Loucy (cell line): Measurements from ENCODE around the gene SMAD7.

ENCODE experiments used
- CTCF ChIP-seq: fragments of 200-600 bp; sonication (generic); conservative IDR thresholded peaks from 2 replicates; pipeline ENCODE4 v1.5.1; 2014; ENCODE audit warnings: mild to moderate bottlenecking, antibody characterized with exemption, low read length
- EZH2phosphoT487 ChIP-seq: fragments of 200-600 bp; IDR thresholded peaks from 2 replicates; pipeline ENCODE4 v1.6.1; 2018; ENCODE audit warnings: antibody characterized with exemption, mild to moderate bottlenecking, moderate library complexity, borderline replicate concordance

- no peak for TF ChIP-seq CTCF
- TF ChIP-seq EZH2phosphoT487, result no peak
These were observed 44.4 kb upstream of the SMAD7 start for GRCh38 chr18:48994926-48995835.
